Esophagus (tissue), 2 donors: ENCODE measurements around the gene ATPAF1. TPM values are rescaled to one million over a fixed set of nuclear protein-coding genes. Genes with fewer than 3 reads are reported as not detected.

Source experiments
- H3K27ac ChIP-seq, 2 donors: one replicate each; pipeline ENCODE4 v1.5.1; 2013; ENCODE audit warnings: low read depth in 2 of 2, mild to moderate bottlenecking in 2 of 2, inconsistent platforms in 1 of 2, low read length in 1 of 2, moderate library complexity in 1 of 2
- H3K27me3 ChIP-seq, 2 donors: one replicate each; pipeline ENCODE4 v1.6.1; 2013; ENCODE audit warnings: low read length in 2 of 2, control low read depth in 1 of 2, mild to moderate bottlenecking in 1 of 2; ENCODE audit not compliant: insufficient read depth in 2 of 2, control insufficient read depth in 1 of 2
- H3K36me3 ChIP-seq, 2 donors: one replicate each; pipeline ENCODE4 v1.6.1; 2013; ENCODE audit warnings: low read length in 1 of 2; ENCODE audit not compliant: control insufficient read depth in 2 of 2, insufficient read depth in 2 of 2
- H3K4me1 ChIP-seq, 2 donors: one replicate each; pipeline ENCODE4 v1.6.1; 2013; ENCODE audit warnings: low read length in 1 of 2; ENCODE audit not compliant: control insufficient read depth in 2 of 2, insufficient read depth in 2 of 2
- H3K4me3 ChIP-seq, 2 donors: one replicate each; pipeline ENCODE4 v1.5.1; 2013; ENCODE audit warnings: low read length in 2 of 2, mild to moderate bottlenecking in 2 of 2, low read depth in 1 of 2, moderate library complexity in 1 of 2
- H3K9me3 ChIP-seq, 2 donors: one replicate each; pipeline ENCODE4 v1.6.1; 2013; ENCODE audit warnings: mild to moderate bottlenecking in 2 of 2, low read depth in 1 of 2, low read length in 1 of 2, moderate library complexity in 1 of 2; ENCODE audit not compliant: control insufficient read depth in 2 of 2, insufficient read depth in 1 of 2
- WGBS, 2 donors: extraction: QIAGEN DNeasy Blood & Tissue Kit; methylation state at CpG; one replicate each; pipeline ENCODE4 v1.1.7; 2013; 5-methylcytosine and 5-hydroxymethylcytosine counted together
- polyA plus RNA-seq, 2 donors: library from polyadenylated mRNA; stranded (reverse); fragments of 200-250 nt; gene quantifications; one replicate each; pipeline ENCODE4 v1.2.3, GENCODE V29; 2013
- donor health status: healthy with polysubstance abuse.
- donor health status: Bipolar disorder and iron deficiency.

The ATPAF1 gene
- polyA plus RNA-seq, 2 donors, result 25.3 to 34.9 TPM

DNA sequence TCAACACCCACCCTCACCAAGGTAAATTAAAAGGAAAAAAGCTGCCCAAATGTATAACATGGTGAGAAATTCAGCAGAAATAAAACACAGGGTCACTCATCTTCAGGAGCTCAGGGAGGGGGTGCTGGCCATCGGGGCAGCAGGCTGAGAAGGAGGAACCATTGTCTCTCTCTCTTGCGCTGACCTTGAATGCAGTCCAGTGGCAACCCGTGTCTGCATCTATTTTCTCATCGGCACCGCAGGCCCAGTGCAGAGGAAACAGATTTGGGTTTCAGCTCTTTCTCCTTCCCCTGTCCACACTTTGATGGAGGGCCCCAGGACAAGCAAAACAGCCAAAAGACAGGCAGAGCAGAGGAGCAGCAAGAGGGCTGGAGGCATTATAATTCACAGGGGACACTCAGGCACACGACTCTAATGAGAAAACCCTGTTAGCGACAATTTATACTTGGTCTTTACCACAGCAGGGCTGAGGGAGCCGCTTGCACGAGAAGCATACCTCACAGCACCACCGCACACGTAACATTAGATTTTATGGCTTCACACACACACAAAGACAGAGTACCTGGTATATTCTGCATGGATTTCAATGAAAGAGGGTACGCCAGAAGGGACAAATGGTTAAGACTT lies 82.7 kb downstream of the ATPAF1 start:
- Histone ChIP-seq H3K27ac (no peak overlapping the region), H3K9me3 (peaks cover 0 to 2% of the 10 kb centered on the region in 2 donors), H3K36me3 (peaks cover 13 to 27% of the 10 kb centered on the region in 2 donors), H3K27me3 (no peaks in the 10 kb centered on the region), H3K4me3 (no peak overlapping the region), H3K4me1 (no peaks in the 10 kb centered on the region)
- 83 to 86% methylated on average over 12 of the region's 12 CpGs for WGBS, 2 donors

DNA sequence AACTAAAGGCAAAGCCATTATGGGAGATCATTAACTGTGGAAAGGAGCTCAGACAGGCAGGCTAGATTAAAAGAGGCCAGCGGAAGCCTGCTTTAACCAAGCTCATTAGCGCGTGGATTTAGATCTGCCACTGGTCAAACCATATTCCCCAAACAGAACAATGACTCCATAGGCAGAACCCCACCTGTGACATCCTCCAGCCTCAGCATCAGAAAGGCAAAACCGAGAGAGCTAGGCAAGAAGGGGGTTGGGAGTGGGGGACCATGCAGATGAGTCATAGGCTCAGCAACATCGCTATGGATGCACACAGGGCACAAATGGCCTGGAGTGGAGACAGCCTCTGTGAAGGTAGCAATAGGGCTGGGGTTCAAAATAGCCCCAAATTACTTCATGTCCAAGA lies 84.7 kb downstream of the ATPAF1 start:
- WGBS, 2 donors, result 85 to 89% methylated on average over 5 of the region's 5 CpGs
- Histone ChIP-seq H3K9me3 (peaks cover 0 to 2% of the 10 kb centered on the region in 2 donors), H3K36me3 (peaks cover 6 to 21% of the 10 kb centered on the region in 2 donors), H3K27ac (no peak overlapping the region), H3K27me3 (no peaks in the 10 kb centered on the region), H3K4me3 (no peak overlapping the region), H3K4me1 (no peaks in the 10 kb centered on the region)

DNA sequence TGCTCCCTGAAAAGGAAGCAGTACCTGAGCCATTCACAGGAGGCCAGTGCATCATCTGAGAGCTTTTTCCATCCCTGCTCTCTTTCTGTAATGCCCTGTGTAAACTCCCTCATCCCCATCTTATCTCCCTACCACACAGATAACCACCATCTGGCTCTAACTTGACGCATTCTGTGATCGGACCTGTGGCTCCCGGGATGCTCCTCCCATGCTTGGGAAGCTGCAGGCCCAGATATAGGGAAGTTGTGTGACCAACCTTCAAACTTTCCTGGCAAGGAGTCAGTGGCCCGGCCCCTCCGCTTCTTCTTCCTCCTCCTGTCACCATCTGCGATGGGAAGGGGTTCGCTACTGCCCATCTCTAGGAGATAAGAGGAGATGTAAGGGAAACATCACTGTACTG lies 85.2 kb downstream of the ATPAF1 start:
- 74 to 82% methylated on average over 7 of the region's 7 CpGs for WGBS, 2 donors
- Histone ChIP-seq H3K9me3 (peaks cover 0 to 2% of the 10 kb centered on the region in 2 donors), H3K4me3 (no peak overlapping the region), H3K36me3 (peaks cover 6 to 21% of the 10 kb centered on the region in 2 donors), H3K4me1 (no peaks in the 10 kb centered on the region), H3K27ac (no peak overlapping the region), H3K27me3 (no peaks in the 10 kb centered on the region)

Other genes with a start within 250 kb of the ATPAF1 start
- under 1 TPM in 1 of 2 donors, not detected in 1; 0.01 TPM for gene DMBX1, start 178.5 kb downstream of the ATPAF1 start, polyA plus RNA-seq
- not detected for gene KNCN, start 116.7 kb downstream of the ATPAF1 start, polyA plus RNA-seq
- gene MKNK1, start 64.1 kb downstream of the ATPAF1 start, polyA plus RNA-seq, result 10 to 100 TPM; 19.4 to 29.9 TPM
- 1 to 10 TPM; 6.9 to 7.5 TPM for gene MOB3C, start 51.6 kb downstream of the ATPAF1 start, polyA plus RNA-seq
- gene TEX38, start 3.5 kb upstream of the ATPAF1 start, polyA plus RNA-seq, result not detected
- gene EFCAB14, start 50.8 kb upstream of the ATPAF1 start, polyA plus RNA-seq, result 10 to 100 TPM; 19.3 to 27.8 TPM
- gene CYP4B1, start 130.7 kb upstream of the ATPAF1 start, polyA plus RNA-seq, result 10 to 100 TPM; 40.4 to 64.5 TPM